ENCODE results near the gene MYT1. TPM values are rescaled to one million over a fixed set of nuclear protein-coding genes. Genes with fewer than 3 reads are reported as not detected.

MYT1 gene
- total and polyA plus RNA-seq, 2 experiments from 2014 or later = 0.39 to 0.50 TPM

GRCh38 chr20:64246616-64247306, 82.5 kb downstream of the MYT1 start:
- TF ChIP-seq CTCF (IDR thresholded peaks at IDR 0.05; ENCODE audit: low read depth, low read length) = no peak
- no peak for DNase-seq (ENCODE audit: low read depth in 1 of 2, low spot score in 1 of 2)
- no peaks in the 10 kb centered on the region for H3K36me3 ChIP-seq
- H3K27me3 ChIP-seq = peaks cover 14% of the 10 kb centered on the region
- H3K4me3 ChIP-seq = no peak overlapping the region
- no peaks in the 10 kb centered on the region for H3K4me1 ChIP-seq (ENCODE audit: low read depth)
- H3K27ac ChIP-seq = no peak overlapping the region
- no peaks in the 10 kb centered on the region for H3K9me3 ChIP-seq (ENCODE audit: low read depth)

GRCh38 chr20:64247307-64247618, 83.0 kb downstream of the MYT1 start:
- Histone ChIP-seq H3K36me3 (no peaks in the 10 kb centered on the region), H3K4me3 (no peak overlapping the region), H3K27ac (no peak overlapping the region), H3K27me3 (peaks cover 14% of the 10 kb centered on the region), H3K9me3 (ENCODE audit: low read depth) (no peaks in the 10 kb centered on the region), H3K4me1 (ENCODE audit: low read depth) (no peaks in the 10 kb centered on the region)
- no peak for TF ChIP-seq CTCF (IDR thresholded peaks at IDR 0.05; ENCODE audit: low read depth, low read length)
- no peak for DNase-seq (ENCODE audit: low read depth in 1 of 2, low spot score in 1 of 2)

- no peak for TF ChIP-seq CTCF (IDR thresholded peaks at IDR 0.05; ENCODE audit: low read depth, low read length)
- H3K27me3 ChIP-seq = peaks cover 14% of the 10 kb centered on the region
- H3K36me3 ChIP-seq = no peaks in the 10 kb centered on the region
- H3K4me3 ChIP-seq = no peak overlapping the region
- H3K4me1 ChIP-seq (ENCODE audit: low read depth) = no peaks in the 10 kb centered on the region
- no peak overlapping the region for H3K27ac ChIP-seq
- no peaks in the 10 kb centered on the region for H3K9me3 ChIP-seq (ENCODE audit: low read depth)
- DNase-seq (ENCODE audit: low read depth in 1 of 2, low spot score in 1 of 2) = no peak
These were observed 84.0 kb downstream of the MYT1 start for GRCh38 chr20:64247970-64248841.

- no peak for TF ChIP-seq CTCF (IDR thresholded peaks at IDR 0.05; ENCODE audit: low read depth, low read length)
- H3K36me3 ChIP-seq = no peaks in the 10 kb centered on the region
- H3K27ac ChIP-seq = no peak overlapping the region
- H3K4me3 ChIP-seq = no peak overlapping the region
- H3K9me3 ChIP-seq (ENCODE audit: low read depth) = no peaks in the 10 kb centered on the region
- no peaks in the 10 kb centered on the region for H3K4me1 ChIP-seq (ENCODE audit: low read depth)
- peaks cover 14% of the 10 kb centered on the region for H3K27me3 ChIP-seq
- no peak for DNase-seq (ENCODE audit: low read depth in 1 of 2, low spot score in 1 of 2)
These were observed 85.8 kb downstream of the MYT1 start for GRCh38 chr20:64250027-64250426.

- H3K4me3 ChIP-seq = no peak overlapping the region
- peaks cover 11% of the 10 kb centered on the region for H3K4me1 ChIP-seq (ENCODE audit: low read depth)
- no peaks in the 10 kb centered on the region for H3K9me3 ChIP-seq (ENCODE audit: low read depth)
- no peaks in the 10 kb centered on the region for H3K36me3 ChIP-seq
- no peak for DNase-seq (ENCODE audit: low read depth in 1 of 2, low spot score in 1 of 2)
- no peak overlapping the region for H3K27ac ChIP-seq
- peaks cover 14% of the 10 kb centered on the region for H3K27me3 ChIP-seq
- no peak for TF ChIP-seq CTCF (IDR thresholded peaks at IDR 0.05; ENCODE audit: low read depth, low read length)
These were observed 88.7 kb downstream of the MYT1 start for GRCh38 chr20:64253000-64253383.
